Bronchial epithelial cell (primary cell): ENCODE results near the gene NR2E1. TPM values are rescaled to one million over a fixed set of nuclear protein-coding genes. Genes with fewer than 3 reads are reported as not detected.
A peak's percentile ranks its signal among the peaks of the same experiment; 100 is the strongest.

ENCODE experiments used
- DNase-seq: peaks from one replicate; pipeline ENCODE4 v3.0.0-alpha.2; 2010; ENCODE audit warnings: low read depth
- FAIRE-seq: peaks from 2 replicates; lab custom pipeline; 2011; peaks lifted over from hg19 to GRCh38; lab: Jason Lieb, UNC
- H3K27me3 ChIP-seq: 2 replicates; pipeline ENCODE4 v1.5.1; 2011; ENCODE audit warnings: low read length; ENCODE audit not compliant: control insufficient read depth, insufficient read depth
- H3K36me3 ChIP-seq: 2 replicates; pipeline ENCODE4 v1.5.1; 2011; ENCODE audit warnings: low read length; ENCODE audit not compliant: control insufficient read depth, insufficient read depth
- H3K4me3 ChIP-seq: 2 replicates; pipeline ENCODE4 v1.5.1; 2011; ENCODE audit warnings: mild to moderate bottlenecking, low read depth, low read length, control low read depth
- CTCF ChIP-seq: IDR thresholded peaks from 2 replicates; pipeline ENCODE4 v1.5.1; 2011; ENCODE audit warnings: mild to moderate bottlenecking, moderate library complexity, low read length, control low read depth, inconsistent platforms; ENCODE audit not compliant: insufficient read depth, severe bottlenecking
- total RNA-seq: library from RNA; depleted of rRNA; stranded (reverse); fragments of >200 nt; gene quantifications from 2 replicates; pipeline ENCODE4 v1.2.1, GENCODE V29; 2014

The NR2E1 gene
- total RNA-seq, 1 donor from 2014 or later, result not detected

GRCh38 chr6:108156938-108157233, 8.9 kb upstream of the NR2E1 start:
- Histone ChIP-seq H3K4me3 (no peak overlapping the region), H3K36me3 (no peaks in the 10 kb centered on the region), H3K27me3 (peaks cover 49% of the 10 kb centered on the region)
- no peak for FAIRE-seq
- no peak for DNase-seq
- TF ChIP-seq CTCF, result no peak

- H3K27me3 ChIP-seq, result peaks cover 55% of the 10 kb centered on the region
- FAIRE-seq, result no peak
- TF ChIP-seq CTCF, result no peak
- H3K4me3 ChIP-seq, result no peak overlapping the region
- no peak for DNase-seq
- H3K36me3 ChIP-seq, result no peaks in the 10 kb centered on the region
These were observed 8.4 kb upstream of the NR2E1 start for GRCh38 chr6:108157234-108157980.

- no peaks in the 10 kb centered on the region for H3K36me3 ChIP-seq
- H3K27me3 ChIP-seq, result peaks cover 59% of the 10 kb centered on the region
- FAIRE-seq (no peak), DNase-seq (no peak)
- H3K4me3 ChIP-seq, result no peak overlapping the region
- no peak for TF ChIP-seq CTCF
These were observed 7.8 kb upstream of the NR2E1 start for GRCh38 chr6:108157981-108158525.

GRCh38 chr6:108159981-108160380, 5.8 kb upstream of the NR2E1 start:
- DNase-seq (no peak), FAIRE-seq (no peak)
- H3K36me3 ChIP-seq, result no peaks in the 10 kb centered on the region
- peaks cover 76% of the 10 kb centered on the region for H3K27me3 ChIP-seq
- H3K4me3 ChIP-seq, result no peak overlapping the region
- TF ChIP-seq CTCF, result no peak

- no peak for DNase-seq
- Histone ChIP-seq H3K4me3 (no peak overlapping the region), H3K27me3 (peaks cover 78% of the 10 kb centered on the region), H3K36me3 (no peaks in the 10 kb centered on the region)
- TF ChIP-seq CTCF, result no peak
- FAIRE-seq, result no peak
These were observed 4.0 kb upstream of the NR2E1 start for GRCh38 chr6:108161724-108162282.

GRCh38 chr6:108163267-108163643, 2.6 kb upstream of the NR2E1 start:
- H3K36me3 ChIP-seq, result no peaks in the 10 kb centered on the region
- FAIRE-seq (peak; percentile 32), DNase-seq (peak; percentile 65)
- H3K27me3 ChIP-seq, result peaks cover 78% of the 10 kb centered on the region
- H3K4me3 ChIP-seq, result no peak overlapping the region
- TF ChIP-seq CTCF, result no peak
